Head of caudate nucleus (tissue), 42 donors: ENCODE measurements around the gene PLEKHM3.
A peak's percentile ranks its signal among the peaks of the same experiment; 100 is the strongest.

Experiments
- DNase-seq, 42 donors: peaks; one replicate each; pipeline versions ENCODE4 v3.0.0 to v3.0.0-alpha.2; 2020 to 2021; ENCODE audit warnings: mixed read lengths in 7 of 42
- intact Hi-C: fragments of 100-400 bp; cut with DNase I; formaldehyde crosslinking; loops from one replicate; pipeline ENCODE4 v1.15.0; 2022

Gene PLEKHM3

DNA sequence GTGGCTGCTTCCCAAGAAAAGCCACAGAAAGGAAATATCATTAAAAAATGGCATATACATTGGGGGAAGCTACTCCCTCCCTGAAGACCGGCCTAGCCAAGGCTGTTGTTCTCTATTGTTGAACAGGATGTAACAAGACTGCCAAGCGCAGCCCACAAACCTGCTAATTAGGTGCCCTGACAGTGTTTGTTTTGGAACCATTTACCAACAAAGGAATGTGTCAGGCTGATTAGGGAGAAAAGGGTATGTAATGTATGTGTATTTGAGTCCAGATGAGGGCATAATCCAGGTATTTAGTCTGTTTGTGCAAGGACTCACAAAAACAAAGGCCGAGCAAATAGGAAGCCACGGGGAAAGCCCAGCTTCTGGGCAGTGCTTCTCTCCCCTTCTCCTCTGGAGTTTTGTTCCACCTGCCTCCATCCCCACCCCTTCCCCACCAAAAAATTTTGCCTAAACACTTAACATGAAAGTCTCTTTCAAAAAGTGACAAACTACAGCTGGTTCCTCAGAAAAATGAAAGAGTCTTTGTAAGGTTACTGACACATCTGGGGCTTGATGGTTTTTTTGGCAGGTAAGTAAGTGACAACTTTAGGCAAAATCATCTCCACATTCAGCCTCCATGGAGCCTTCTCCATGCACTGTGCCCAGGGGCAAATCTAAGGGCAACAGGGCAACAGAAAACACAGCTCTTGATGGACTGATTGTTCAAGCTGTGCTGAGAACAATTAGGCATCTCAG, 177.4 kb downstream of the PLEKHM3 start:
- no peak for DNase-seq
- intact Hi-C loops: no loop called here

DNA sequence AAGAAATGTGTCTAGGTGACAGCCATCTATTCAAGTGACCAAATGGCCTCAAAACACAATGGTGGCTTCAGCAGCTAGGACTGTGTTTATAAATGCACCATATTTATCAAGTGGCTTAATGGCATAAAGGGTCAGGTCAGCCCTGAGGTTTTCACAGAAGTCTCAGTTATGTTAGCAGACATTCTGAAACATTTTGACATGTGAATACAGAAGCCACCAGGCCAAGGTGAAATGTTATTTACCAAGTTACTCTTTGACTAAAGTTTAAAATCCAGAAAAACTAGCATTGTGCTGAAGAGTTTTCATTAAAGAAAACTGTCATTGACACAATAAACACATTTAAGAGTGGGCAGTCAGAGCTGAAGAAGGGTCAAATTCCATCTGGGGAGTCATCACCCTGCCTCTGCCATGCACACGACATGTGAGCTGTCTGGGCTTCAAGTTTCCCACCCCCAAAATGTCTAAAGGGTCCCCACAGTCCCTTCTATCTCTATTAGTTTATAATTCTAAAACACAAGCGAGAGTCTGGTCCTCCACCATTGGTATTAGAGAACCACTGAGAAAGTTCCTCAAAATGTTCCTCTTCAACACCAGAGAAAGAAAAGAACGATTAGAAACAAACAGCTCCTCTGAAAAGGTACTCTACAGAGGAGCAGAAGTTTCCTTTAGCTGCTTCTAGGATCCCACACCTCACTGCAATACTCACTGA, 178.1 kb downstream of the PLEKHM3 start:
- intact Hi-C loops: no loop called here
- no peak for DNase-seq

DNA sequence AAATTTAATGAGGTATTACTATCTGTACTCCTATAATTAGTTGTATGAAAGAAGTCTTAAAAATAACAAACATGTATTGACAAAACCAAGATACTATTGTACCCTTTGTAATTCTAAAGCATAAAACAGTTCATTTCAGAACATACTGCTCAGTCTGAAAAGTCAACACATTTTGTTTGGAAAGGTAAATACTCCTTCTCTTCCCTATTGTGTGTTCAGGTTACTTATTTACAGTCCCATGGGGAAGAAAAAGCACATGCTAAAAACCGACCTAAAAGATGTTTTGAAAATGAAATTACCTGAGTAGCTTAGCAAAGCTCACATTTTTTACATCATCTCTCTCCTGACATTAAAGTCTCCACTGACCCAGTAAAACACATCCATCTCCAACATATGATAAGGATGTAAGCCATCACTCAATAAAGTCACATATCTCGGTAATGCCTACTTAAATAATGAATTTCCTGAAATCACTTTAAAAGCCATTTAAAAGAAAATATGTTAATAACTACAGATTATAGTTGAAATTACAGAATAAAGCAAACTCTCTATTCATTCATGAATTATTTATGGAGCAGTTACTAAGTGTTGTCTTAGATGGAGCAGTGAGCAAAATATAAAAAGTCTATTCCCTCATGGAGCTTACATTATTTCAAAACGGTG, 180.0 kb downstream of the PLEKHM3 start:
- intact Hi-C loops: no loop called here
- no peak for DNase-seq

DNA sequence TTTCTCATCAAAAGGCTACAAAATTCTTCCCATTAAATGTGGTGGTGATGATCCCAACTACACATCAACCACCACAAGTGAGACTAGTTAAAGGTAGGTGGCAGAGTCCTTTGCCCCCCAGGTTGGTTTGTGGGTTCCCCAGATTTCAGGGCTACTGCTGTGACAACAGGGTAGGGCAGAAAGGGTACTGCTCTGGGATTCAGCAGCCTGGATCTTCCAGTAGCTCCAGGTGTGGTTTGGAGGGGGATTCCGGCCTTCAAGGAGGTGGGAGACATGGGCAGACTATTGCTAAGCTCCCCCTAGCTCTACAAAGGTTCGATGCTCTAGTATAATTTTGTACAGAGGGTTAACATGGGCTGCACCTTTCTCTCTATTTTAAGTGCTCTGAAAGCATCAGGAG, 180.7 kb downstream of the PLEKHM3 start:
- intact Hi-C loops: no loop called here
- DNase-seq: no peak

DNA sequence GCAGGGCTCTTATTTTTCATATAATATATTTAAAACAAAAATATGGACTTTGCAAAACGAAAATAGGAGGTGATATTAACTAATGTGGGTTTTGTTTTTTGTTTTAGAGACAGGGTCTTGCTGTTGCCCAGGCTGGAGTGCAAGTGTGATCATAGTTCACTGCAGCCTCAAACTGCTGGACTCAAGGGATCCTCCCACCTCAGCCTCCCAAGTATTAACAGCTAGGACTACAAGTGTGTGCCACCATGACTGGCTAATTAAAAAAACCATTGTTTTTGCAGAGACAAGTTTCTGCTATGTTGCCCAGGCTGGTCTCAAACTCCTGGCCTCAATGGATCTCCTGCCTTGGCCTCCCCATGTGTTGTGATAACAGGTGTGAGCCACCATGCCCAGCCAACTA, 185.2 kb downstream of the PLEKHM3 start:
- intact Hi-C loops: no loop called here
- DNase-seq: no peak

DNA sequence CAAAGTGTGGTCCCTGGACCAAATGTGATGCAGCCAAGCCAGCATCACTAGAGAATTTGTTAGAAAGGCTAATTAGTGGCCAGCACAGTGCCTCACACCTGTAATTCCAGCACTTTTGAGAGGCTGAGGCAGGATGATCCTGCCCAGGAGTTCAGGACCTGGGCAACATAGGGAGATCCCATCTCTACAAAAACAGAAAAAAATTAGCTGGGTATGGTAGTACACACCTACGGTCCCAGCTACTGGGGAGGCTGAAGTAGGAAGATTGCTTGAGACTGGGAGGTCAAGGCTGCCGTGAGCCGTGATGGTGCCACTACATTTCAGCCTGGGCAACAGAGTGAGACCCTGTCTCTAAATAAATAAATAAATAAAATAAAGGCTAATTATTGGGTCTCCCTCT, 185.8 kb downstream of the PLEKHM3 start:
- no peak for DNase-seq
- intact Hi-C loops: no loop called here

DNA sequence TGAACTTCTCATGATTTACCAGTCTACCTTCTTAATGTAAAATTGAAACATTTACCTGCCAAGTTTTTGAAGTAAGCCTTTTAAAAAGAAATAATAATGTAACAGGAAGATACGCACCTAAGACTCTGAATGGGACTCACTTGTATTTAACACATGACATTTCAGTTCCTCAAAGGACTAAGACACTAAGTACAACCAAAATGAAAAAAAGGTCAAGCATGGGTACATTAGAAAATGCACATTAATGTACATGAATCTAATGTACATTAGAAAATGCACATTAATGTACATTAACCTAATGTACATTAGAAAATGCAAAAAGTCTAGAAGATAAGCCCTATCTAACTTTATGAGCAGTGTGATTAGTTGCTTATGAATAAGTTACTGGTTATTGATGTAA, 186.3 kb downstream of the PLEKHM3 start:
- intact Hi-C loops: no loop called here
- no peak for DNase-seq

DNA sequence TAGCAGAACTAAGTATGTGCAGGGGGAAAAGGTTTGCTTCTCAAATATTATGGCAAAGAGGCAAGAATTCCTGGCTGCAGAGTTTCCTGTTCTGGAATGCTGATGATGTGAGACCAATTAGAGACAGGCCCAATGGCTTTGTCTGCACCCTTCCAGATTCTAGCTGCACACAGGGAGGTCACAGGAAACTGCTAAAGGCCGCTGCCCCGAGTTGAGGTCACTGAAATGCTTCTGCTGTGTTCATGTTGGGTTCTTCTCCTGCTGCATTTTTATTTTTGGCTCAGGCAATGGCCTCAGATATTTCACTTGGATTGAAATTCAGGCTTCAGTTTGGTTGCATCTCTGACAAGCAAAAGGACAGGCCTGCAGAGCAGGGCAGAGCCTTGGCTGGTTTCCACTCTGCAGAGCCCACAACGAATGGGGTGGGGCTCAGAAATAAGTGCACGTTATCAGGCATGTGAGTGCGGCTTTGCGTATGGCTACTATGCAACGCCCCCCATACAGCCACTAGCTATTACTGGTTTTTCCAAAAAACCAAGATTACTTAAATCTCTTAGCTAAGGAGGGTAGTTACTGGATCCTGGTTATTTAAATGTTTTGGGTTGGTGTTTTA, 188.7 kb downstream of the PLEKHM3 start:
- intact Hi-C loops: no loop called here
- peak in 2 of 42 donors; percentile 30 to 32 for DNase-seq

DNA sequence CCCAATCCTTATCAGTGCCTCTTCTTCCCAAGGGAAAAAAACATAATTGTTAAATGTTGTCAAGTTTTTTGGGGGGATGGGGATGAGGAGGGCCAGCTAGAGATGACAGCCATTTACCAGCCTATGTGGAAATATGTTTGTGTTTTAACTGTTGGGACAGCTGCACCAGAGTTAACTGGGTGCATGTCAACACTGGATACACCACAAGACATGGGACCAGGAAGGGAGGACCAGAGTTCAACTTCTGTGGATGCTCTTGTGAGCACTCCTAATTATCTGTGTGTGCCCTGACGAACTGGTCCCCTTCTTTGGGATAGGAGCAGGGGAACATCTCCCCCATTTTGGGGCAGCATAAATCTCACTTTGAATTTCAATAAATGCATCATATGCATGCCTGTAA, 189.5 kb downstream of the PLEKHM3 start:
- intact Hi-C loops: no loop called here
- peak in 1 of 42 donors; percentile 3 for DNase-seq

DNA sequence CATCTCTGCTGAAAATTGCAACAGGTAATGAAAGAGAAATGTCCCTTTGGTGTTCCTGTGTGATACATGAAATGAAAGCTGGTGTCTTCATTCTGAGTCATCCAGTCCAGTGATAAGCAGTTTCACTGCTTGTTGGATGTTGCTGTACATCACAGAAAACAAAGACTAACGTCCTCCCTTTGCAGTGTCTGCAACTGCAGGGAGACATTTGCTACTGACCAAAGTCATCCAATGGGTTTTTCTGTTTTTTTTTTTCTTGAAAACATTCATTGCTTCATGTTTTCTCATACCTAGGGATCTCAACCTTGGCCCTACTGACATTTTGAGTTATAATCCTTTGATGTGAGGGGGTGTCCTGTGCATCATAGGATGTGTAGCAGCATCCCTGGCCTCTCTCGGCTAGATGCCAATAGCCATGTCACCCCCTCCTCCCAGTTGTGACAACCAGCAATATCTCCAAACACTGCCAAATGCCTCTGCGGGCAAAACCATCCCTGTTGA, 192.0 kb downstream of the PLEKHM3 start:
- intact Hi-C loops: no loop called here
- peak in 1 of 42 donors; percentile 32 for DNase-seq

DNA sequence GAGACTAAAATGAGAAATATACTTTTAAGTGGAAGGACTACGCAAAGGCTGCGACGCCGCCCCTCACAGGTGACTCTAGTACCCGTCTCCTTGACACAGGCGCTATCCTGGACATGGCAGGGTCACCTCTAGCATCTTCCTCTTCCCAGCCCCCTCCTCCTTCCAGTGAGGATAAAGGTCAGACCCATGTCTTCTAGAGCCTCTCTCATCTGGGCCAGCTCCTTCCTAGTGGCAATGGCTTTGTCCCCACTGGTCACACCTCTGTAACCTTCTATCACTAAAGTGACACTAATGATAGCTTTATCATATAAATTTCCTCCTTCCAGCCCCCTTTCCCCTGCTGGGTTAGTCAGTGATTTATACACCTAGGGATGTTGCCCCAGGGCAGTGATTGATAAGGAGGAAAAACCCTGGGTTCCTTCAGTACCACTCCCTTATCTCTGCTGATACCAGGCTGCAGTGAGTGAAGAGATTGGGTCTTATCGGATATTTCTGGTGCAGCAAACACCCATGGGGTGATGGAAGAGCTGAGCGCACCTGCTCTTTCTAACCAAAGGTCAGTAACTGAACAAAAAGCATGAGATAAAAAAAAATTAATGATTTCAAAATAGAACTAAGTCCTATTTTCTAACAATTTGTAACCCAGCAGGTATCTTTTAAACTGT, 193.6 kb downstream of the PLEKHM3 start:
- intact Hi-C loops: no loop called here
- DNase-seq: peak in 1 of 42 donors; percentile 25

DNA sequence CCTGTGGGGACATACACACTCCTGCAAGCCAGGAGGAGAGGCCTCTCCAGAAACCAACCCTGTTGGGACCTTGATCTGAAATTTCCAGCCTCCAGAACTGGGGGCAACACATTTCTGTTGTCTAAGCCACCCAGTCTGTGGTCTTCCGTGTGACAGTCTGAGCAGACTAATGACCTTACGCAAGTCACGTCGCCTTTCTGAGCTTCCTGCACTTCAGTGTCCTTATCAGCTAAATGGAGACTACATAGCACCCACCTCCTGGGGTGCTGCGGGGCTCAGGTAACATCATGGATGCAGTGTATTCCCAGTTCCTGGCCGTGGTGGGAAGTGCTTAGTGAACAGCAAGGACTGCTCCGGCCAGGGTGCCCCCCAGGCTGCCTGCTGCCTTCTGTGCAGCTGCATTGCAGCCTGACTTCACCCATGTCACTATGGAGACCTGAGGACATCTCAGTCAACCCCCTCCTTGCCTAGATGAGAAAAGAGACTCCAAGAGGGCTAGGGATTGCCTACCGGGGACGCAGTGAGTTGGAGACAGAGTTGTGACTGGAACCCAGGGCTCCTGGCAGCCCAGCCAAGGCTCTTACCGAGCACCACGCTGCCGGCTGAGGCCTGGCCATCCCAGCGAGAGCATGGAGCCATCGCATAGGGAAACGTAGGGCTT, 194.4 kb downstream of the PLEKHM3 start:
- peak in 1 of 42 donors; percentile 36 for DNase-seq
- intact Hi-C loops: no loop called here

DNA sequence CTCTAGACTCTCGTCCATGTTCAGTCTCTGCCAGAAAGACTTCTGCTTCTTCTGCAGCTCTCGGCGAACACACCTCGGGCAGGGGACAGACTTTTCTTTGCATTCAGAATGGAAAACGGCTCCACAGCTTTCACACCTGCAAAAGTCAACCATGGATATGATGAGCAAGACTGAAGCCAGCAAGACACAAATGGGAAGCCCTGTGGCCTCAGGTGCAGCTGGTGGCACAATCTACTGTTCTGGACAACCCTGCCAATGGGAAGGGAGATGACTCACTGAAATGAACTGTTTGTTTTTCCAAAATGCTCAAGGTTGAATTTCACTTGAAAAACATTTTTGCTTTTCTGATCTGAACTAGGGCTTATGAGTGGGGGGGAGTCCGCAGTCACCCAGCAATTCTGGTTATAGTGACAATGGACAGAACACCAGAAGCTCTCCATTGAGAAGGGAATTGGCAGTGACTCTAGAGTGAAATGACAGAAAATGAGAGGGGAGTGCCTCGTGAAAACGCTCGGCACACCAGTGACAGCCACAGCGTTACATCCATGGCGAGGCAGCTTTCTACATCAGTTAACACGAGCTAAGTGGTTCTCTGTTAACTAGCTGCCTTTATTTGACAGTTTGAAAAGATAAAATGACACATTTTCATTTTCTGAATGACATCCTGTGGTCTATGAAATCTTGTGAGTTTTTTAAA, 196.8 kb downstream of the PLEKHM3 start:
- intact Hi-C loops: no loop called here
- peak in 4 of 42 donors; percentile 11 to 47 (median 23) for DNase-seq

DNA sequence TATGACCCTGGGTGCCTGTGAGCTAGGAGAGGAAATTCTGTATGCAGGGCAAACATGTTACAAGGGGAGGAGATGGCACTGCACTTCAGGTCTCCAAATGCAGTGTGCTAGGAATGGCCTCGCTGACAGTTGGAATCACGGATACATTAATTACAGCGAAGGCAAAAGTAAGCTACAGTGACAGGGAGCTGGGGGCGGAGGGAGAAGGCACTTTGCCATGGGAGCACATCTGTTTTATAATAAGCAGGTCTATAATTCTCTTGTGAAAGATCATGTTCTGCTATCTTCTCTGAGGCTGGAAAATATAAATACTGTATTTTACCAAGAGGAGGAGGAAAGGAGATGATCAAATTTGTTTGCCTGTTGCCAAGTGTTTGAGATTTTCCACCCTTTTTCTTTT, 199.3 kb downstream of the PLEKHM3 start:
- intact Hi-C loops: no loop called here
- DNase-seq: peak in 17 of 42 donors; percentile 20 to 72 (median 37)

DNA sequence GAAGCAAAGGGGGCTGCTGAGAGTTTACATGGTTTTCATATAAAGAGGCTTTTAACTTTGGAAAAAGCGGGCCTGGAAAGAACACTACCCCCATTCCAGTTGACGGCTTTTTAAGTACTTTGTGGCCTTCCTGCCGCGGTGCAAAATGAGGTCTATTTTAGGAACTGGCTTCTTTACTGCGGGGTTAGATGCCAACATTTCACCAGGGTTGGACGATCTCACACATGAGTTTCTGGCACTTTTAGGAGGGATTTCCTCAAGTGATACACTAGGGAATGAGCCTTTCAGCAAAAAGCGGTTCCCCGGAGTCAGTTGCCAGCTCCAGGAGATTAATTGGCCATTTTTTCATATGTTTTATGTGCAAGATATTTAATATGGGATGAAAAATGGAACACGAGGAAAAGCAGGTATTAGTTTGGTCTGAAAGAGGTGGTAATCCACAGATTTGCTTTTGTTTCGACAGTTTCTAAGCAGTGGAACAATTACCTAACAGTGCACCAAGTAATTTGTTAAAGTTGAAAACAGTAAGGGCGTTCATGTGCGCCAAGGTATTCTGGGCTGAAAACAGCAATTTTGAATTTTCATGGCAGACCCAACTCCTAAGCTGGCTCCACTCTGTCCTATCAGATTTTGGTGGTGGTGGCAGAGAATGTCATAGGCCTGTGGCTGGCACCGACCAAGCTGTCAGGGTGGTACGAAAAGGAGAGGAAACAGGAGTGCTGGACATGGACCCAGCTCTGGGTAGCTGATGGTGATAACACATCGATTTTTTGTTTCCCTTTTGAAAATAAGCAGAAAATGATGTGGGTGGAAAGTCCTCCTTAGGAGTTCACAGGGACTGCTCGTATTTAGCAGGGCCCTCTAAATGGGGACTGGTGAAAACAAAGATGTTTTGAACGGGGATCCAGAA, 200.0 kb downstream of the PLEKHM3 start:
- no peak for DNase-seq
- intact Hi-C loops: no loop called here

DNA sequence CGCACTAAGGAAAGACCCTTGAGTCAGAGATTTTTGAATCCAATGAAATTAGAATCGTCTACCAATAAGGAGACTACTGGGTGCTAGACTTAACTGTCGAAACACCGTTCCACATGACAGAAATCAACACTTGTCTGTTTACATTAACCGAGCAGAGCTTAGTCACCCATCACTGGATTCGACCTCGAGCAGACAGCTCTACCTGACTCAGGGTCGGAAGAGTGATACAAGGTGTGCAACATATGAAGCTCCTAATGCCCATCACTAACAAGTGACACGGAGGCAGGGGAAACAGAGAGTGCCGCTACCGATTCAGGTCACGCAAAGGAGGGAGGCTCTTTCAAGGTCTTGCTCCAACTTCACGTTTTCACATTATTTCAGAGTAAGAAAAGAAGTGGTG, 201.5 kb downstream of the PLEKHM3 start:
- intact Hi-C loops: no loop called here
- DNase-seq: peak in 1 of 42 donors; percentile 35
